Superior temporal gyrus (tissue), 1 donor: ENCODE measurements around the gene CDC42BPA.
"Not testable (repeated sequence)": the region's sequence is repeated elsewhere in the genome, so short reads cannot be mapped to it uniquely, and the experiment has no call there.

ENCODE experiments used
- DNase-seq: peaks from one replicate; pipeline ENCODE4 v3.0.0-alpha.2; 2016; ENCODE audit errors: extremely low spot score

CDC42BPA gene

GRCh38 chr1:226965581-226966440 lies 352.5 kb downstream of the CDC42BPA start:
- no peak for DNase-seq

- no peak for DNase-seq
Observed at GRCh38 chr1:226964611-226965486, 353.4 kb downstream of the CDC42BPA start.

- no peak for DNase-seq
Observed at GRCh38 chr1:226964068-226964425, 354.2 kb downstream of the CDC42BPA start.

- no peak for DNase-seq
Observed at GRCh38 chr1:226962421-226963391, 355.6 kb downstream of the CDC42BPA start.

- no peak for DNase-seq
Observed at GRCh38 chr1:226960944-226961765, 357.1 kb downstream of the CDC42BPA start.

- no peak for DNase-seq
Observed at GRCh38 chr1:226960256-226960655, 358.0 kb downstream of the CDC42BPA start.

GRCh38 chr1:226958300-226958699 lies 360.0 kb downstream of the CDC42BPA start:
- DNase-seq, result no peak

GRCh38 chr1:226957714-226958113 lies 360.6 kb downstream of the CDC42BPA start:
- no peak for DNase-seq

GRCh38 chr1:226956942-226957713 lies 361.2 kb downstream of the CDC42BPA start:
- no peak for DNase-seq

GRCh38 chr1:226955857-226956256 lies 362.4 kb downstream of the CDC42BPA start:
- DNase-seq, result not testable (repeated sequence)

GRCh38 chr1:226954777-226955176 lies 363.5 kb downstream of the CDC42BPA start:
- no peak for DNase-seq

- DNase-seq, result no peak
Observed at GRCh38 chr1:226954337-226954736, 364.0 kb downstream of the CDC42BPA start.

GRCh38 chr1:226953175-226953800 lies 365.0 kb downstream of the CDC42BPA start:
- no peak for DNase-seq

GRCh38 chr1:226952118-226952441 lies 366.2 kb downstream of the CDC42BPA start:
- DNase-seq, result no peak

- DNase-seq, result no peak
Observed at GRCh38 chr1:226951286-226952117, 366.8 kb downstream of the CDC42BPA start.

- no peak for DNase-seq
Observed at GRCh38 chr1:226950871-226951270, 367.4 kb downstream of the CDC42BPA start.

GRCh38 chr1:226950316-226950715 lies 368.0 kb downstream of the CDC42BPA start:
- DNase-seq, result no peak

GRCh38 chr1:226949401-226949800 lies 368.9 kb downstream of the CDC42BPA start:
- no peak for DNase-seq

GRCh38 chr1:226948996-226949395 lies 369.3 kb downstream of the CDC42BPA start:
- DNase-seq, result no peak
